ENCODE data around the gene ADIPOR1.
"Not testable (repeated sequence)": the region's sequence is repeated elsewhere in the genome, so short reads cannot be mapped to it uniquely, and the experiment has no call there.

ADIPOR1 gene

GRCh38 chr1:202935844-202936243 lies 22.3 kb downstream of the ADIPOR1 start:
- no peak for DNase-seq

DNA sequence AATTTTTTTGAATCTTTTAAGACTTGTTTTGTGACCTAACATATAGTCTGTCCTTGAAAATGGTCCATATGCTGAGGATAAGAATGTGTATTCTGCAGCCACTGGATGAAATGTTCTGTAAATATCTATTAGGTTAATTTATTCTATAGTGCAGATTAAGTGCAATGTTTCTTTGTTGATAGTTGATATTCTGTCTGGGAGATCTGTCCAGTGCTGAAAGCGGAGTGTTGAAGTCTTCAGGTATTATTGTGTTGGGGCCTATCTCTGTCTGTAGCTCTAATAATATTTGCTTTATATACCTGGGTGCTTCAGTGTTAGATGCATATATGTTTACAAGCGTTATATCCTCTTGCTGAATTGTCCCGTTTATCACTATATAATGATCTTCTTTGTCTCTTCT lies 23.4 kb downstream of the ADIPOR1 start:
- no peak for DNase-seq

- no peak for DNase-seq
Observed at GRCh38 chr1:202932476-202932875, 25.6 kb downstream of the ADIPOR1 start.

- DNase-seq = peak; percentile 89 to 93
Observed at GRCh38 chr1:202926581-202927491, 31.3 kb downstream of the ADIPOR1 start, which contains the start of gene KLHL12. Gene KLHL12, minus strand, starts transcription at chr1:202927234. Its CDS starts 2,072 bp downstream, at chr1:202925162.

DNA sequence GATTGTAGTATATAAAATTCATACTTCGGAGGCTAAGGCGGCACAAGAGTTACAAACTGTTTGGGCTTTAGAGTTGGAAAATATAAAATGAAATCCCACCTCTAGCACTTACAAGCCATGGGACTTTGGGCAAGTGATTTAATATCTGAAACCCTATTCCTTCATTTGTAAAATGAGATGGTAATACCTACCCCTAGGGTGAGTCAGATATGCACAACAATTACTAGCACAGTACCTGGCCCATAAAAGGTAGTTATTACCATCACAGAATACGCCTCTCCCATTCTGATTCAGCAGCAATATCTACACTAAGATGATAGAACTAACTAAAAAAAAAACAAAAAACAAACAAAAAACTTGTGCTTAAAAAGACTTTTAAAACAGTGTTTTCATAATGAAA lies 34.6 kb downstream of the ADIPOR1 start:
- DNase-seq = no peak

DNA sequence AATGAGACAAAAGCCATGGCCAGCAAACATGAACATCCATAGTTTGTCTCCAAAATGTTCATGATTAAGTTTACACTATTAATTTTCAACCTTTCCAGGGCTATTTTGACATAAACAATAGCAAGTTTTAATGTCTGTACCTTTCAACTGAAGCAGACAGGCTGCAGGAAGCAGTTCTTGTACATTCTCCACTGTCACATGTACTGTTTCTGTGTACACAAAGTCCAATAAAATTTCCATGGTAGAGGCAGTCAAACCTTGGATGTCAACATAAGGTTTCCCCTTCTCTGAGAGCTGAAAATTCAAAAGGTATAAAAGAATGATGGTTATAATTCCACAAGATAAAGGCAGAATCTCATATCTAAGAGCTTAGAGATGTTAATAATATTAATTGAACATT lies 38.5 kb downstream of the ADIPOR1 start:
- no peak for DNase-seq

GRCh38 chr1:202915146-202915545 lies 43.0 kb downstream of the ADIPOR1 start:
- no peak for DNase-seq

DNA sequence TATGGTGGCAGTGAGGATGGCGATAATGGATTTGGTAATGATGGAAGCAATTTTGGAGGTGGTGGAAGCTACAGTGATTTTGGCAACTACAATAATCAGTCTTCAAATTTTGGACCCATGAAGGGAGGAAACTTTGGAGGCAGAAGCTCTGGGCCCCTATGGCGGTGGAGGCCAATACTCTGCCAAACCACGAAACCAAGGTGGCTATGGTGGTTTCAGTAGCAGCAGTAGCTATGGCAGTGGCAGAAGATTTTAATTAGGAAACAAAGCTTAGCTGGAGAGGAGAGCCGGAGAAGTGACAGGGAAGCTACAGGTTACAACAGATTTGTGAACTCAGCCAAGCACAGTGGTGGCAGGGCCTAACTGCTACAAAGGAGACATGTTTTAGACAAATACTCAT lies 45.6 kb downstream of the ADIPOR1 start:
- not testable (repeated sequence) for DNase-seq

GRCh38 chr1:202909494-202909893 lies 48.6 kb downstream of the ADIPOR1 start:
- no peak for DNase-seq

GRCh38 chr1:202908998-202909397 lies 49.1 kb downstream of the ADIPOR1 start:
- no peak for DNase-seq

DNA sequence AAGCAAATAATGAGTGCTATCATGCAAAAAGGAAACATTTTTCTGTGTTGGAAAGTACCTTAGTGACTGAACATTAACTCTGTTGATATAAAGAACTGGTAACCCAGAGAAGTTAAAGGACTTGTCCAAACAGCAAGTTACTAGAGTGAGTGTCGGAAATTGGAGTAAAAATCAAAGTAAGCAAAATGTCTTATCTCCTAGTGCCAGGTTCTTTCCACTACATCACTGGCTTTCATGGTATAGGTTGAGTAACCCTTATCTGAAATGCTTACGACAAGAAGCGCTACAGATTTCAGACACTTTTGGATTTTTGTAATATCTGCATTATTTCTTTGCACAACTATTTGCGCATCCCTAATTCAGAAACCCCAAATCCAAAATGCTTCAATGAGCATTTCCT lies 52.8 kb downstream of the ADIPOR1 start:
- no peak for DNase-seq

- DNase-seq = not testable (repeated sequence)
Observed at GRCh38 chr1:202903808-202904207, 54.3 kb downstream of the ADIPOR1 start.

- no peak for DNase-seq
Observed at GRCh38 chr1:202901555-202901954, 56.6 kb downstream of the ADIPOR1 start.

DNA sequence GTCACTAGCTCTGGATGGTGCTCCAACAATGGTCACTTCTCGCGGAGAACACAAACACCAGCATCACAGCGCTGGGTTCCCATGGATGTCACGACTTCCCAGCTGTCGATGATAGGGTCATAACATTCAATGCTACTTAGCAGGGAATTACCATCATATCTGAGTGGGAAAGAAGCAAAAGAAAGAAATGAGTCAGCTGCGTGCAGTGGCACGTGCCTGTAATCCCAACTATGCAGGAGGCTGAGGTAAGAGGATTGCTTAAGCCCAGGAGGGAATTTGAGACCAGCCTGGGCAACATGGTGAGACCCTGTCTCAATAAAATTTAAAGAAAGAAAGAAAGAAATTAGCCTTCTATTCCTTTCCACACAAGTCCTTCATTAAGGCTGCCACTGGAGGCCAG lies 65.6 kb downstream of the ADIPOR1 start:
- DNase-seq = no peak
